NCI-H1930 (cell line): Measurements from ENCODE around the gene ACMSD.
"Not testable (repeated sequence)": the region's sequence is repeated elsewhere in the genome, so short reads cannot be mapped to it uniquely, and the experiment has no call there.

Experiments
- DNase-seq, 2 experiments: peaks; one replicate each; lab custom pipeline; 2025; lab: John Stamatoyannopoulos, UW

Gene ACMSD

DNA sequence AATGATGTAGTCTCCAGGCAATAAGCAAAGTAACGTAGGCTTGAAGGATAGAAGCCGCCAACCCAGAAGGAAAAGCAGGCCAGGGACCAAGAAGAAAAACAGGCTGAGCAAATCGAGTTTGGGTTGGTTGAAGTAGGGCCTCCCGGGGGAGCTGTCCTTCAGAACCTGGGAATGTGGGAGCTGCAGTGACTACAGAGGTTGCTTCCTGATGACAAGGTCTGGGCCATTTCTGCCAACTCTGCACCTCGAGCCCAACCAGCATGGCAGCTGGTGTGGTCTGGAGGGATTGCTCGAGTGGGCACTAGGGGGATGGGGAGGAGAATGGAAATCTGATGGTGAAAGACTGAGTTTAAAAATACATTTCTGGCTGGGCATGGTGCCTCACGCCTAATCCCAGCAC lies 14.1 kb downstream of the ACMSD start:
- no peak for DNase-seq

DNA sequence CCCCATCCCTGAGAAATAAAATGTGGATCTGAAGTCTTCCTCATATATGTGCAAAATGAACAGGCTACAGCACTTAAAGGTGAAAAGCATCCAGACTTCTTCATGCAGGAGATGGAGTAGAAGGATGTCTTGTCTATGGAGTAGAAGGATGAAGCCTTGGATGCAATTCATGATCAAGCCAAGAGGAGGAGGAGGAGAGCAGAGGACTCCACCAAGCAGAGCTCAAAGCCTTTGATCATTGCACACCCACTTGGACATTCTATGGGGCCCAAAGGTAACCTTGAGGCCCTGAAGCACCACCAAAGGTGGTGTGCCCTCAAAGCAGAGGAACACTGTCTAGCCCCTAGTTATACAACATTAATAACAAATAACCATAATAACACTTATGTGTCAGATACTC lies 17.3 kb downstream of the ACMSD start:
- DNase-seq, result no peak

DNA sequence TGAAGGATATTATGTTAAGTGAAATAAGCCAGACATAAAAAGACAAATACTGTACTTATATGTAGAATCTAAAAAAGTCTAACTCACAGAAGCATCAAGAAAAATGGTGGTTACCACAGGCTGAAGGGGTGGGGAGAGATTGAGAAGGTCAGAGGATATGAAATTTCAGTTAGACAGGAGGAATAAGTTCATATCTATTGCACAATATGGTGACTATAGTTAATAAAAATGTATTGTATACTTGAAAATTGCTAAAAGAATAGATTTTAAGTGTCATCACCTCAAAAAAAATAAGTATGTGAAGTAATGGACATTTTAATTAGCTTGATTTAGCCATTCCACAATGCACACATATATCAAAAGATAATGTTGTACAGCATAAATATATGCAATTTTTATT lies 19.8 kb downstream of the ACMSD start:
- no peak for DNase-seq

DNA sequence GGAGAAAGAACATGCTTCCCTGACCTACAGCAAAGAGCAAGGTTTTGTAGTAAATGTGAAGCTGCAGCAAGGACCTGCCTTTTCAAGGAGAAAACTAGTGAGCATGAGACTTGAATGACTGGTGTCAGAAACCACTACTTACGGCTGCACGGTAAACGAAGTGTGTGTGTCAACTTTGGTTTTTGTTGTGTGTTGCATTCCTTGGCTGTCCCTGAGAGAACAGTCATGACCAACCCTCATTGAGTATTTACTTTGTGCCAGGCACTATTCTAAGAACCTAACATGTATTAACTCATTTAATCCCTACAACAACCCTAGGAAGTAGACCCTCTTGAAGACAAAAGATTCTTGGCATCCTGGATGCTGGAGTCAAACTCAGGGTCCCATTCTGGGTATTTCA lies 22.8 kb downstream of the ACMSD start:
- no peak for DNase-seq

DNA sequence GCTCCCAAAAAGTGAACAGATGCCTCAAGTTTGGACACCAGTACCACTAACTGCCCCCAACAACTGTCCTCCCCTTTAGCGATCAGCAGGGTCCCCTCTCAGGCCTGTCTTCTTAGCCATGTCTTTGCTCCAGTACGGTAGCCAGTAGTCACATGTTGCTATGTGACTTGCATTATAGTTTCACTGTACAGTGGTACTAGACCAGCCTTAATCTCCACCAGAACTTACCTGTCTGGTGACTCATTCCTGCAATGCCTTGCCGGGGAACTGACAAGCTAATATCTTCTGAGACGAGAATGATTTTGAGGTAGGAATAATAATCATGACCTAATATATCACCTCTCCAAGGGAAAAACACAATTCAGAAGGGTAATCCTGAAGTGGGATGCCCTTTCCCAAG lies 23.7 kb downstream of the ACMSD start:
- no peak for DNase-seq

DNA sequence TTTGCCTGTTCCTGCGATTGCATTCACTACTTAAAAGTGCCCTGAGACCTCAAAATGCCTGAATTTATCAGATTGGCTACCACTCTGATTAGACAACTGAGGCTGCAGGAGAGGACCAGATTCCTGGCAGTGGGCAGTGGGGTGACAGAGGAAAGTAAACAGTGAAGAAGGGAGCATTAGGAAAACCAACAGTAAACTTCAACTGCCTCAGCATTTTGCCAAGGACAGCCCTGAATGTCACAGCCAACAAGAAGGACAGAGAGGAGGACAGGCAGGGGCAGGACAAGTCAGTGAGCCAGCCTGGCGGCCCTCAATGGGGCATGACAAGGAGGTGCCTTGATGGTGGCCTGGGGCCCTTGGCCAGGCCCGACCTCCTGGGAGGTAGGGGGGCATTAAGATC lies 24.3 kb downstream of the ACMSD start:
- DNase-seq, result no peak

DNA sequence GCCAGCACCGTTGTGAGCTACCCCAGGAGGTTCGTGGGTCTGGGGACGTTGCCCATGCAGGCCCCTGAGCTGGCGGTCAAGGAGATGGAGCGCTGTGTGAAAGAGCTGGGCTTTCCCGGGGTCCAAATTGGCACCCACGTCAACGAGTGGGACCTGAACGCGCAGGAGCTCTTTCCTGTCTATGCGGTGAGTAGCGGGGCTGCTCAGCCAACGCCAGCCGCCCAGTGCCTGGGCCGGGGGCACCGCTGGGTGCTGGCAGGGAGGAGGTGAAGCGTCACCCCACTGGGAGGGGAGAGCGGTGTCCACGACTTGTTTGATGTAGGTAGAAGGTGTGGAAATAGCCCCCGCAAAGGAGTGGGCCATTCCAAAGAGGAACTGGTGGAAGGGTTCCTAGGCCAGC lies 25.0 kb downstream of the ACMSD start:
- DNase-seq, result no peak

DNA sequence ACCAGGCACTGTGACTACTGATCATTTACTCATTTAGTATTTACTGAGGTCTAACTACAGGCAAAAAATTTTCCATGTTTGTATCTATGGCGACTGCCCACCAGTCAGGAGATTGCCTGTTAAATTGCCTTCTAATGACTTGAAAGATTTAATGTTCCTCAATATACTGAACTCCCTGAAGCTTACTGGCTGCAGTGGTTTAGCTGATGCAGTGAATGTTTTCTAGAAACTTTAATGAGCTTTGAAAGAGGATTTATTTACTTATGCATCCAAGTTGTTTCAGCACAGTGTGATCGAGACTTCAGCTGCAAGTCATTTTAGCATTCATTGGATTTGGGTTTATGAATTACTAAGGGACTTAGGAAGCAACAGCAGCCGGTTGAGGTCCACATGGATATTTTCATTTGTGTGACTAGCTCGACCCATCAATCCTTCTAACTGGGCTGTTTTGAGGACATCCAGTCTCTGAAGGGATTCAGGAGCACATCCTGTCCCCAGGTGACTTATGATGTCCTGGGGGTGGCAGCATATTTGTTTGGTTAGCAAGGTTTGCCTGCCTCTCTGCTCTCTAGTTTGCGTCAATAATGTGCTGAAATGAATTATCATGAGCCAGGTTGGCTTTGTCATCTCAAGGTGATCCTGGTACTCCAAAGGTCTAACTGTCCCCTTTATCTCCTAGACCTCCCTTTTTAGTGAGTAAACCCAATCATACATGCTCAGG lies 26.8 kb downstream of the ACMSD start:
- DNase-seq, result no peak

DNA sequence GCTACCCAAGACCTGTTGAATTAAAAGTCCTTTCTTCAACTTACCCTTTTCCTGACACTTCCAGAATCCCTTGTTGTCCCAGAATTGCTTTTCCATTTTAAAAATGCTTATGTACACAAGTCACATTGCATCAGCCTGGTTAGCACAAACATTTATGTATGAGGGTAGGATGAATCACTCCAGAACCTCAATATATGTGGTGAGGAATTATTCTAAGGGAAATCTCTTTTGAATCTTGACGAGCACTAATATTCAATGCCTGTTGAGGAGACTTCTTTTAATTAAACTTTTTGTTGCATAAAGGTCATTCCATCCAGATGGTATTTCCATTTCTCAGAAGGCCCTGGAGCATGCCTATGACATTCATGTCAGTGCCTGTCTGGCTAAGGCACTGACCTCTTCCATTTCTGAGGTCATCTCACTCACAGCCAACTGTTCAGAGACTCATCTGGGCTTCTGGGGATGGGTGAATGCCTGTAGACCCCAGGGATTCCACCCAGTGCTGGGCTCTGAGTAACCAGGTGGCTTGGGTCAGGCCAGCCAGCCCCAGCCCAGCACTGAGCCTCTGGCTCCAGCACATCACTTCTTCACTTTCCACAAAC lies 28.2 kb downstream of the ACMSD start:
- DNase-seq, result no peak

DNA sequence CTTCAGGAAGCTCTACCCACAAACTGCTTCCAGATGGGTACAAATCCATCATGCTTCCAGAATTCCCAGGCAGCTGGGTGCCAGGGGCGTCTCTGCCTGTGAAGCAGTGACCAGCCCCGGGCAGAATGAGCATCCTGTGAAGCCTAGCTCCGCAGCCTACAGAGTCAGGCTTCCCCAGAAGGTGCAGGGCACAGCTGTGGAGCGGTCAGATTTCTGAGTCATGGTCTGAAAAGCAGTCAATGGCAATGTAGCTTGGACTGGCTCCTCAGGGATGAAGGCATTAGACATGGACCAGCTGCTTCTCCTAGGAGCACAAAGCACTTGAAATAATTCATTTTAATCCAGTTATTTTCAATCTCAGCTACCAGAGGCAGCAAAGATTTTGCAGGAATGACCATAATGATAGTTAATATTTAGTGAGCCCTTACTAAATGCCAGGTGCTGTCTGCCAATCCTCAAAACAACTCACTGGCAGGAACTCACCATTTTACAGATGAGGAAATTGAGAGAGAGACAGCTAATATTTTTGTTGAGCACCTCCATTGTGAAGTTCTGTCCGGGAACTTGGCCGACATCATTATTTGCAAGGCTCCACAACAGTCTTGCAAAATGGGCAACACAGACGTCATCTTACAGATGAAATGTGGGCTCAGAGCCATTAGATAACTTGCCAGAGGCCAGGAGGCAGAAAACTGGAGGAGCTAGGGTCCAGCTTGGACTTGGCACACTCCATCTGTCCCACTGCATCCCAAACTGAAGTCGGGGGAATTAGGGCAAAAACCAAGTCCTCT lies 31.7 kb downstream of the ACMSD start:
- DNase-seq, result no peak

DNA sequence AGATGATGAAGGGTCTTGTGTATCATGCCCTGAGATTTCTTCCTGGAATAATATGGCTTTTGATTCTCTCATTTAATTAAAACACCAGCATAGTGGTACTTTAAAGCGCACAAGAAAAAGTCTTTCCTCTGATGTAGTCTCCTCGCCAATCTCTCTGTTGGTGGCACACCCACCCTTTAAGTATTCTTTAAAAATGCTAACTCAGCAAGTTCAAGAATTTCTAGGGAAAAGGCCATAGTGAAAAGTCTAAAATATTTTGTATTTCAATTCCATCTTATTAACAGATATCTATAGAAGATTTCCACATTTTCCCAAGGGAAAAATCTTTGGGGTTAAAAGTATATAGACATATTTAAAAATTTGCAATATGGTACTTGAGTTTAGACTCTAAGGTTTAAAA lies 34.7 kb downstream of the ACMSD start:
- DNase-seq, result no peak

DNA sequence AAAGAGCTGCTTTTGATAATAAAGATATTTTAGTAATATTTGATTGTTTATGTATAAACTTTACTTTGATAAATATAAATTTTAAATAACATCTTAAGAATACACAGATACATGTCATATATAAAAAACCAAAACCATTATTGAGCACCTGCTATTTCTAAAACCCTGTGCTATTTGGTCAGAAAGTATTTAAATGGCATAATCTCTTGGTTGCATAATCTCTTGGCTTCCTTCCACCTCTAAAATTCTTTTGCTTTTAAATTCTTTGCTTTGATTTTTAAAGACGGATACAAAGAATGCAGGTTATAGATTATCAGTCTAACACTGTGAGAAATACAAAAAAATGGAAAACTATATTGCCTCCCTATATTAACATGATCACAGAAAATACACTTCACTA lies 36.9 kb downstream of the ACMSD start:
- no peak for DNase-seq

DNA sequence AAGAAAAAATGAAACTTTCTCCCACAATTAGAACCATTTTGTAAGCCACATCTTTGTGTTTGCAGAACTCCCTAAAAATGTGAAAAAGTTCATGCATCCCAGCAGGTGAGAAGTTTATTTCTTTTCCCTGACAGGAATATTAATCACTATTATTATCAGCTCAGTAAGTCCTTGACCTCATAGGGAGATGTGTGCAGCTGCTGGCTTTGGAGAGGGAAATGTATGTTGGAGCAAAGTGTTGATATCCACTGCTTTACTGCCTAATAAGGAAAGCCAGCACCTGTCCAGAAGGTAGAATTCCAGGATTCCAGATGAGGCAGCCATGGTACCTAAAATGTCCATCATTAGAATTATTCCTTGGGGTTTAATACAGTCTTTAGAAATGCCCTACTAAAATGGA lies 44.4 kb downstream of the ACMSD start:
- DNase-seq, result no peak

DNA sequence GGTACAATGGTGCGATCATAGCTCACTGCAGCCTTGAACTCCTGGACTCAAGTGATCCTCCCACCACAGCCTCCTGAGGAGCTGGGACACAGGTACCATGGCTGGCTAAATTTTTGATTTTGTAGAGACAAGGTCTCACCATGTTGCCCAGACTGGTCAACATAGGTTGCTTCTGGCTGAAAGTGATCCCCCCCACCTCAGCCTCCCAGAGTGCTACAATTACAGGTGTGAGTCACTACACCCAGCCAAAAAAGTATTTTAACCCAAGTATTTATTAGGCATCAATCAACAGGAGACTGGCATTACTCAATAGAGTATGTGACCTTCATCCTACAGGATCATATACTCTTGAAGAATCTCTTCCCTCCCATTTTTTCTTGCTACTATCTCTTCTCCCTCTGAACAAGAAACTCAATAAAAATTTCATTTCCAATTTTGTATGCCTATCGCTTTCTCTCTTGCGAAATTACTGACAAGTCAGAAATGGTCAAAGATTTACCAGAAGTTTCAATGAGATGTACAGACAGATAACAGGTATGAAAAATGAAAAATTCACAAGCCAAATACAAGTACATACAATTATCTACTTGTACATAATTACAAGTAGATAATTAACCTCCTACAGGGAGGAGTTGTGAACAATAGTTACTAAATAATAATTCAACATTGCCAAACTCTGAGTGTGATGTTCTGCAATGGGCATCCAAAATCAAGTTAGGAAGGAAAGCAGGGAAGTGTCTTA lies 45.3 kb downstream of the ACMSD start:
- DNase-seq, result no peak

DNA sequence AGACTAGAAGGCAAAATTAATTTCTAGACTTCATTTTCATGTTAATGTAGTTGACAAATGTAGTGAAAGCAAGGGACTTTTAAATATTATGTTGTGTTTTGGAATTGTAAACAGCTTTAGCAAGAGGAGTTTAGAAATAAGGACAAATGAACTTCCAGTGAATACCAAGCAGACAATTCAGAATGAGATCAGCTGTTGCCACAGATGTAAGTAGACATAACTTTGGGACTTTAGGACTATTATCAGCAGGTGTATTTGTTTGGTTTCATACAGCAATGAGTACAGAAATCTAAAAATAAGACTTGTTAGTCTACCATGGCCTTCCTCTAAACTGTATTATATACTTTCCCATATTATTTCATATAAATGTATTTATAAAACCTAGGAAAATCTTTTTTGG lies 46.0 kb downstream of the ACMSD start:
- DNase-seq, result no peak

DNA sequence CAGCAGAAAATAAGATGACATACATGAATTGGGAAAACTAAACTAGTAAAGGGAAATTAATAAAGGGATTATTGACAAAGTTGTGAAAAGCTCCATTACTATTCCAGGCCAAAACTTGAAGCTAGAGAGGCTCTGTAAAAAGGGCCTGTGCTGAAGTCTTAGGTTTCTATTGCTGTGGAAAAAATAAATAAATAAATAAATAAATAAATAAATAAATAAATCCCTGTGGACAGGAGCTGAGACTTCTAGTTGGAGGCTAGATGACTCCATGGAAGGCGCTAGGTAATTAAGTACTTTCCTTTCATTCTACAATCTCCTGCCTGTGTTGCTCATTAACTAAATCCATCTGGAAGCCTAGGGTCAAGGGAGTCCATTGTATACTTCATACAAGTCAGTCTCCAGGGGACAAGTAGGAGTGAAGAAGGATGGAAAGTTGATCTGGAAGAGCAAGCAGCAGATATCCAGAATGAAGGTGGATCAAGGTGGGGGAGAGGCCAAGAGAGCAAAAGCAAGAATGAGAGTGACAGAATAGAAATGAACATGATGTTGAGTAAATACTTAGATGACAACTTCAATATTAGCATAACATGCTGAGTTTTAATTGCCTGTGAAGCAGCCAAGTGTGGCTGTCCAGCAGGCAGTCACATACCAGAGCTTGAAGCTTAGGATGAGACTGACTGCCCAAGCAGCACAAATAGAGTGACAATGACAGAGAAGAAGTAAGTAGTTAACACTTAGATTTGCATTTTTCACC lies 54.0 kb downstream of the ACMSD start:
- DNase-seq, result no peak

DNA sequence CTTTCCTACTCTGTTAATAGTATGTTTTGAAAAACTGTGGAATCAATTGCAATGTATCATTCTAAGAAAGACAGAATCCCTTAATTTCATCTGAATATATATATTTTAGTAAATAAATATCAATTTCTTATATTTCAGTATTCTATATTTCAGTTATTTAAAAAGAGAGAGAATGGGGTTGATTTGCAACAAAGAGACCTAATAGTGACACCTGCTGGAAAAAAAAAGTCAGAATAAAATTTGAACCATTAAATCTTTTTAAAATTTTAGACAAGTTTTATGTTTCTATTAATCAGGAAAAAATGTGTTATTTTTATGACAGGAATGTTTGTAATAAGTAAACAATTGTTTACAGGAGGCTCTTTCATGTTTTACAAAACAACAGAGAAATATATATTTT lies 59.5 kb downstream of the ACMSD start:
- no peak for DNase-seq

DNA sequence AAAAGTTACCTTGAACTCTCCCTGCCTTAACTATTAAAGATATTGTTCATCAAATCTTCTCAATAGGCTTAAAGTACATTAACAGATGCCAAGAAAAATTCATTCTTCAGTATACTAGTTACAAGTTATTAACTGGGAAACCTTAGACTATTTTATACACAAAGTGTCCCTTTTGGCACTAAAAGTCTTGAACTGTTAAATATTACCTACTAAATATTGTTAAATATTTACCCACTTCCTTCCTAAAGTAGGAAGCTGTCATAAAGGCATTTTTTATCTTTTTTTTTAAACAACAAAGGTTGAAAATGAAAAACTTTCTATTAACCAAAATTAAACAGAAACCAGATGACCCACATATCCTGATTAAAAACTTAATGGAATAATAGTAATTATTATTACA lies 60.8 kb downstream of the ACMSD start:
- no peak for DNase-seq

DNA sequence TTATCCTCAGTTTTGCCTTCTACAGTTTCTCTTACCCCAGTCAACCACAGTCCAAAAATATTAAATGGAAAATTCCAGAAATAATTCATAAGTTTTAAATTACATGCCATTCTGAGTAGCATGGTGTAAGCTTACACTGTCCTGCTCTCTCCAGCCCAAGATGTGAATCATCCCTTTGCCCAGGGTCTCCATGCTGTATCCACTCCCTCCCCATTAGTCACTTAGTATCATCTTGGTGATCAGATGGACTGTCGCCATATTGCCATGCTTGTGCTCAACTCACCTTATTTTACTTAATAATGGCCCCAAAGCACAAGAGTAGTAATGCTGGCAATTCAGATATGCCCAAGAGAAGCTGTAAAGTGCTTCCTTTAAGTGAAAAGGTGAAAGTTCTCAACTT lies 61.7 kb downstream of the ACMSD start:
- DNase-seq, result no peak

DNA sequence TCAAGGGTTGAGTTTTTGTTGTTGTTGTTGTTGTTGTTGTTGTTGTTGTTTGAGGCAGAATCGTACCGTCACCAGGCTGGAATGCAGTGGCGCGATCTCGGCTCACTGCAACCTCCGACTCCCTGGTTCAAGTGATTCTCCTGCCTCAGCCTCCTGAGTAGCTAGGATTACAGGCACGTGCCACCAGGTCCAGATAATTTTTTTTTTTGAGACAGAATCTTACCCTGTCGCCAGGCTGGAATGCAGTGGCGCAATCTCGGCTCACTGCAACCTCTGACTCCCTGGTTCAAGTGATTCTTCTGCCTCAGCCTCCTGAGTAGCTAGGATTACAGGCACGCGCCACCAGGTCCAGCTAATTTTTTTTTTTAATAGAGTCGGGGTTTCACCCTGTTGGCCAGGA lies 65.3 kb downstream of the ACMSD start:
- not testable (repeated sequence) for DNase-seq

DNA sequence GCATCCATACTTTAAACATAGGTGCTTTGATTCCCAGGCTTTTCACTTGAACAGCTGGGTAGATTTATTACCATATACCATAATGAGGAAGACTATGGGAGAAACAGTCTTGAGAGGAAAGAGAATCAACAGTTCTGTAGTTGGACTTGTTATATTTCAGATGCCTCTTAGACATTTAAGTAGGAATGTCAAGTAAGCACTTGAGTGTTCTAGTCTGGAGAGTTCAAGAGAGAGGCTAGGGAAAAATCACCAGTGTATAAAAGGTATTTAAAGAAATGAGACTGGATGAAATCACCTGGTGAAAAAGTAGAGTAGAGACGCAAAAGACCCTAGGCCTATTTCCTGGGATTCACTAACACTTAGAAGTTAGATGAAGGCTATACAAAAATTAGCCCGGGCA lies 66.8 kb downstream of the ACMSD start:
- DNase-seq, result no peak

DNA sequence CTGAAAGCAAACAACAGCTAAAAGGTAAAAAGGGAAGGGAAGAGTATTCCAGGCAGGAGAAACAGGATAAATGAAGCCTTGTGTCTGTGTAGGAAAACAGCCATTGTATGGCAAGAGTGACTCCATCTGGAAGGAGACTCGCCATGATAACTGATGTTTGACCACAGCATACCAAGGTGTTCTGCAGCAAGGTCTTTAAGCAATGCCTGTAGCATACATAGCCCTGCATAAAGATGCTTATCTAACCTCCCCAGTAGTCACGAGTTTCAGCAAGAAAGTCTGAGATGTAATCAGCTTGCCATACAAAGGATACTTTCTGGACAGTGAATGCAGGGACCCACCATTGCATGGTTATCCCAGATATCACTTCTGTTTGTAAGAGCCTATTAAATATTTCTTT lies 68.3 kb downstream of the ACMSD start:
- DNase-seq, result no peak
